ENCODE results near the gene JUP. TPM values are rescaled to one million over a fixed set of nuclear protein-coding genes. Genes with fewer than 3 reads are reported as not detected.

Gene JUP
- total RNA-seq, 2 experiments from 2014 or later: 1.5 to 1.8 TPM

GRCh38 chr17:41775394-41776226, 10.9 kb downstream of the JUP start:
- no peak overlapping the region for H3K27ac Mint-ChIP-seq
- TF ChIP-seq CTCF (IDR thresholded peaks at IDR 0.05): no peak
- H3K27me3 Mint-ChIP-seq: no peaks in the 10 kb centered on the region
- CTCF ChIA-PET: interaction anchor here (0.9 to 1.1 kb wide), 2 partner anchors 11 to 26 kb away, joined by 3 read pairs; partner anchors contain the start of gene JUP
- H3K4me1 Mint-ChIP-seq (ENCODE audit: low read depth): no peaks in the 10 kb centered on the region
- intact Hi-C loops (cut with micrococcal nuclease): no loop called here
- no peak overlapping the region for H3K4me3 Mint-ChIP-seq
- H3K9me3 Mint-ChIP-seq: no peaks in the 10 kb centered on the region
- H3K36me3 Mint-ChIP-seq (ENCODE audit: low read depth): no peaks in the 10 kb centered on the region
- POLR2A ChIA-PET: no interaction called here
- no peak for DNase-seq
- ATAC-seq: no peak

- ChIA-PET CTCF (interaction anchor here (2.2 kb wide), 1 partner anchor 28 kb away, joined by 9 read pairs; no protein-coding TSS in a partner anchor), POLR2A (no interaction called here)
- DNase-seq: no peak
- Mint-ChIP-seq H3K27me3 (no peaks in the 10 kb centered on the region), H3K9me3 (no peaks in the 10 kb centered on the region), H3K4me1 (ENCODE audit: low read depth) (no peaks in the 10 kb centered on the region), H3K36me3 (ENCODE audit: low read depth) (no peaks in the 10 kb centered on the region), H3K4me3 (no peak overlapping the region), H3K27ac (no peak overlapping the region)
- no peak for ATAC-seq
- no peak for TF ChIP-seq CTCF (IDR thresholded peaks at IDR 0.05)
- intact Hi-C loops (cut with micrococcal nuclease): no loop called here
Observed at GRCh38 chr17:41773731-41774193, 12.7 kb downstream of the JUP start.

GRCh38 chr17:41773190-41773588, 13.3 kb downstream of the JUP start:
- Mint-ChIP-seq H3K27me3 (no peaks in the 10 kb centered on the region), H3K4me3 (no peak overlapping the region), H3K27ac (no peak overlapping the region), H3K9me3 (no peaks in the 10 kb centered on the region), H3K36me3 (ENCODE audit: low read depth) (no peaks in the 10 kb centered on the region), H3K4me1 (ENCODE audit: low read depth) (no peaks in the 10 kb centered on the region)
- no peak for TF ChIP-seq CTCF (IDR thresholded peaks at IDR 0.05)
- DNase-seq (no peak), ATAC-seq (no peak)
- intact Hi-C loops (cut with micrococcal nuclease): no loop called here
- POLR2A ChIA-PET: no interaction called here
- CTCF ChIA-PET: interaction anchor here (2.2 kb wide), 1 partner anchor 28 kb away, joined by 9 read pairs; no protein-coding TSS in a partner anchor

- Mint-ChIP-seq H3K4me1 (ENCODE audit: low read depth) (no peaks in the 10 kb centered on the region), H3K27ac (no peak overlapping the region), H3K4me3 (no peak overlapping the region), H3K27me3 (no peaks in the 10 kb centered on the region), H3K36me3 (ENCODE audit: low read depth) (no peaks in the 10 kb centered on the region), H3K9me3 (no peaks in the 10 kb centered on the region)
- ATAC-seq (no peak), DNase-seq (no peak)
- ChIA-PET CTCF (interaction anchor here (2.2 kb wide), 1 partner anchor 29 kb away, joined by 9 read pairs; no protein-coding TSS in a partner anchor), POLR2A (no interaction called here)
- intact Hi-C loops (cut with micrococcal nuclease): no loop called here
- TF ChIP-seq CTCF (IDR thresholded peaks at IDR 0.05): no peak
Observed at GRCh38 chr17:41772586-41773189, 13.8 kb downstream of the JUP start.

GRCh38 chr17:41772218-41772585, 14.3 kb downstream of the JUP start:
- Mint-ChIP-seq H3K4me1 (ENCODE audit: low read depth) (no peaks in the 10 kb centered on the region), H3K27ac (no peak overlapping the region), H3K27me3 (no peaks in the 10 kb centered on the region), H3K36me3 (ENCODE audit: low read depth) (no peaks in the 10 kb centered on the region), H3K4me3 (no peak overlapping the region), H3K9me3 (no peaks in the 10 kb centered on the region)
- ChIA-PET POLR2A (interaction anchor here (1.0 kb wide), 1 partner anchor 81 kb away, joined by 4 read pairs; no protein-coding TSS in a partner anchor), CTCF (no interaction called here)
- DNase-seq: no peak
- intact Hi-C loops (cut with micrococcal nuclease): no loop called here
- no peak for TF ChIP-seq CTCF (IDR thresholded peaks at IDR 0.05)
- ATAC-seq: no peak
